ENCODE data around the gene SMCHD1. TPM values are rescaled to one million over a fixed set of nuclear protein-coding genes. Genes with fewer than 3 reads are reported as not detected.

Gene SMCHD1
- total and polyA plus RNA-seq, 3 donors from 2014 or later, result 46.6 to 111 (median 87.2) TPM

DNA sequence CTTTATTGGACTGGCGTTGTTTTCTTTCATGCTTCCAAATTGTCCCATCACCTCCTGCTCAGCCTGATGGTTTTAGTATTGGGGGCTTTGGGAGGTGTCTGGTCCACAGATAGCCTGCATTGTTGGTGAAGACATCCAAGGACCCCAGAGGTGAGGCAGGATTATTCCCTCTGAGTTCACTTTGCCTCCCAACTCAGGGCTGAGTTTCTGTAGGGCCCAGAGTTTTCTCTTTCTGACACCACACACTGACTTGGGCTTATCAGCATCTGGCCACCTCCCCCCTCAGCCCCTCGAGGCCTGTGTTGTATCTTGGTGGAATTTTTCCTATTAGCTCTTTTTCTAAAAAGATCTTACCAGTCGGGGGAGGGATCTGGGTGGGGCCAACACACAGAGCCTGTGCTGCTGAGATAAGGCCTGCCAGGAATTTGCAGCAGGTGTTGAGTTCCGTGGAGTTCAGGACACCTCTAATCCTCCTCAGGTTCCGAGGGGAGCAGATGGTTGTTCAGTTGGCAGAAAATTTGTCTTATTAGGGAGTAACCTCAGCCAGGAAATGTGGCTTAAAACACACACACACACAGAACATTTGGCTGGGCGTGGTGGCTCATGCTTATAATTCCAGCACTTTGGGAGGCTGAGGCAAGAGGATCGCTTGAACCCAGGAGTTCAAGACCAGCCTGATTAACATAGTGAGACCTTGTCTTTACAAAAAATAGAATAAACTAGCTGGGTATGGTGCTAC, 198.6 kb downstream of the SMCHD1 start:
- Histone ChIP-seq H3K4me1 (peaks cover 24% of the 10 kb centered on the region), H3K27me3 (no peaks in the 10 kb centered on the region), H3K27ac (peak overlapping the region in 1 of 2 donors; percentile 1), H3K9me3 (no peaks in the 10 kb centered on the region), H3K36me3 (ENCODE audit: low read depth, missing control alignments) (no peaks in the 10 kb centered on the region), H3K4me3 (no peak overlapping the region)
- TF ChIP-seq, protein P1, sequence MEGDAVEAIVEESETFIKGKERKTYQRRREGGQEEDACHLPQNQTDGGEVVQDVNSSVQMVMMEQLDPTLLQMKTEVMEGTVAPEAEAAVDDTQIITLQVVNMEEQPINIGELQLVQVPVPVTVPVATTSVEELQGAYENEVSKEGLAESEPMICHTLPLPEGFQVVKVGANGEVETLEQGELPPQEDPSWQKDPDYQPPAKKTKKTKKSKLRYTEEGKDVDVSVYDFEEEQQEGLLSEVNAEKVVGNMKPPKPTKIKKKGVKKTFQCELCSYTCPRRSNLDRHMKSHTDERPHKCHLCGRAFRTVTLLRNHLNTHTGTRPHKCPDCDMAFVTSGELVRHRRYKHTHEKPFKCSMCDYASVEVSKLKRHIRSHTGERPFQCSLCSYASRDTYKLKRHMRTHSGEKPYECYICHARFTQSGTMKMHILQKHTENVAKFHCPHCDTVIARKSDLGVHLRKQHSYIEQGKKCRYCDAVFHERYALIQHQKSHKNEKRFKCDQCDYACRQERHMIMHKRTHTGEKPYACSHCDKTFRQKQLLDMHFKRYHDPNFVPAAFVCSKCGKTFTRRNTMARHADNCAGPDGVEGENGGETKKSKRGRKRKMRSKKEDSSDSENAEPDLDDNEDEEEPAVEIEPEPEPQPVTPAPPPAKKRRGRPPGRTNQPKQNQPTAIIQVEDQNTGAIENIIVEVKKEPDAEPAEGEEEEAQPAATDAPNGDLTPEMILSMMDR (IDR thresholded peaks at IDR 0.05), result no peak
- TF ChIP-seq POLR2A (IDR thresholded peaks at IDR 0.05), result no peak
- 52 to 57% methylated on average over 7 of the region's 7 CpGs for WGBS, 2 donors
- intact Hi-C loops (cut with DNase I; ENCODE audit: low total_unique reads), result no loop called here
- no peak for DNase-seq

Small RNA genes lying within 50 kb of the gene (small RNA-seq; reads per million reads assigned to genes)
- gene RF00019 (0 reads per million in 2 donors), gene RNU6-340P (0 reads per million in 2 donors)

Other genes starting within 250 kb of the SMCHD1 start
- gene METTL4, start 84.2 kb upstream of the SMCHD1 start, total RNA-seq, result 10 to 100 TPM; 11.3 to 12.6 TPM
- gene METTL4, start 84.2 kb upstream of the SMCHD1 start, polyA plus RNA-seq (ENCODE audit: insufficient read depth, low read depth, low replicate concordance), result 12.4 TPM
- gene NDC80, start 84.2 kb upstream of the SMCHD1 start, total RNA-seq, result 10 to 100 TPM in 1 of 2 donors, 1 to 10 TPM in 1; 8.4 to 15.4 TPM
- 12.9 TPM for gene NDC80, start 84.2 kb upstream of the SMCHD1 start, polyA plus RNA-seq (ENCODE audit: insufficient read depth, low read depth, low replicate concordance)
- gene EMILIN2, start 191.3 kb downstream of the SMCHD1 start, total RNA-seq, result 10 to 100 TPM; 26.4 to 34.1 TPM
- gene EMILIN2, start 191.3 kb downstream of the SMCHD1 start, polyA plus RNA-seq (ENCODE audit: insufficient read depth, low read depth, low replicate concordance), result 21.4 TPM